ENCODE data around the gene IMMP2L. TPM values are rescaled to one million over a fixed set of nuclear protein-coding genes. Genes with fewer than 3 reads are reported as not detected.

Gene IMMP2L
- total RNA-seq, 1 experiment from 2014 or later, result 8.8 TPM

DNA sequence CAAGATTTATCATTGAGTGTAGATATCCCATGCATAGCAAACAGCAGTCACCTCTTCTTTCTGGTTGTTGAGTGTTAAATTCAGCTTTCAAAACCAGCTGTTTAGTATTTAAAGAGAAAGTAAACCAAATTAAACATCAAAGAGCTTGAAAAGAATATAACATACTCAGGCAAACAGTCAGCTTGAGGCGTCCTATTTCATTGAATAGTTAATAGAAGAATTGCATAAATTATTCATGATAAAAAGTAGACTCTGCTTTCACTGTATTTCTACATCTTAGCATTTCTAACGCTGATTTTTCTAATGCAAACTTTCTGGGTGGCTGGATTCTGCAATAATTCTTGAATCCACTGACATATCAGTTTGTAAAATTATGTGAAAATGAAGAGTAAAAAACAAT, 935.9 kb downstream of the IMMP2L start:
- Histone ChIP-seq H3K27ac (ENCODE audit: low read length) (no peak overlapping the region), H3K27me3 (ENCODE audit: control insufficient read depth, insufficient read depth, low read length) (no peaks in the 10 kb centered on the region), H3K9me3 (ENCODE audit: control insufficient read depth, insufficient read depth, low read depth, low read length) (no peaks in the 10 kb centered on the region), H3K36me3 (ENCODE audit: control insufficient read depth, insufficient read depth, low read length) (no peaks in the 10 kb centered on the region), H3K4me1 (ENCODE audit: control insufficient read depth, insufficient read depth, low read length) (no peaks in the 10 kb centered on the region), H3K4me3 (ENCODE audit: low read depth in 2 of 2, low read length in 2 of 2) (no peak overlapping the region)
- no TSS peak for BruUV-seq (replicated peaks)
- ATAC-seq (no peak), DNase-seq (ENCODE audit: low read depth, low spot score) (no peak)
- POLR2A ChIA-PET, result no interaction called here
- in situ Hi-C loops (cut with HindIII; ENCODE audit: low pct_unique_long_range_greater_than_20kb, low sequenced_read_pairs), result no loop called here
- intact Hi-C loops (cut with micrococcal nuclease; ENCODE audit: unreplicated experiment), result no loop called here
- CTCF ChIA-PET, result no interaction called here
- no peak for TF ChIP-seq TCF7L2 (IDR thresholded peaks at IDR 0.05; ENCODE audit: low read depth, low read length)
- TF ChIP-seq CTCF (IDR thresholded peaks at IDR 0.05), result no peak
- no peak for TF ChIP-seq POLR2AphosphoS5 (IDR thresholded peaks at IDR 0.05; ENCODE audit: low read depth, low read length)
- no peak for TF ChIP-seq SIN3A (IDR thresholded peaks at IDR 0.05; ENCODE audit: borderline replicate concordance, insufficient read depth, low read depth, low read length)
- TF ChIP-seq, protein P1, sequence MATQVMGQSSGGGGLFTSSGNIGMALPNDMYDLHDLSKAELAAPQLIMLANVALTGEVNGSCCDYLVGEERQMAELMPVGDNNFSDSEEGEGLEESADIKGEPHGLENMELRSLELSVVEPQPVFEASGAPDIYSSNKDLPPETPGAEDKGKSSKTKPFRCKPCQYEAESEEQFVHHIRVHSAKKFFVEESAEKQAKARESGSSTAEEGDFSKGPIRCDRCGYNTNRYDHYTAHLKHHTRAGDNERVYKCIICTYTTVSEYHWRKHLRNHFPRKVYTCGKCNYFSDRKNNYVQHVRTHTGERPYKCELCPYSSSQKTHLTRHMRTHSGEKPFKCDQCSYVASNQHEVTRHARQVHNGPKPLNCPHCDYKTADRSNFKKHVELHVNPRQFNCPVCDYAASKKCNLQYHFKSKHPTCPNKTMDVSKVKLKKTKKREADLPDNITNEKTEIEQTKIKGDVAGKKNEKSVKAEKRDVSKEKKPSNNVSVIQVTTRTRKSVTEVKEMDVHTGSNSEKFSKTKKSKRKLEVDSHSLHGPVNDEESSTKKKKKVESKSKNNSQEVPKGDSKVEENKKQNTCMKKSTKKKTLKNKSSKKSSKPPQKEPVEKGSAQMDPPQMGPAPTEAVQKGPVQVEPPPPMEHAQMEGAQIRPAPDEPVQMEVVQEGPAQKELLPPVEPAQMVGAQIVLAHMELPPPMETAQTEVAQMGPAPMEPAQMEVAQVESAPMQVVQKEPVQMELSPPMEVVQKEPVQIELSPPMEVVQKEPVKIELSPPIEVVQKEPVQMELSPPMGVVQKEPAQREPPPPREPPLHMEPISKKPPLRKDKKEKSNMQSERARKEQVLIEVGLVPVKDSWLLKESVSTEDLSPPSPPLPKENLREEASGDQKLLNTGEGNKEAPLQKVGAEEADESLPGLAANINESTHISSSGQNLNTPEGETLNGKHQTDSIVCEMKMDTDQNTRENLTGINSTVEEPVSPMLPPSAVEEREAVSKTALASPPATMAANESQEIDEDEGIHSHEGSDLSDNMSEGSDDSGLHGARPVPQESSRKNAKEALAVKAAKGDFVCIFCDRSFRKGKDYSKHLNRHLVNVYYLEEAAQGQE (IDR thresholded peaks at IDR 0.05; ENCODE audit: insufficient read depth in 1 of 2, low read depth in 2 of 2, low read length in 1 of 2), result no peak

DNA sequence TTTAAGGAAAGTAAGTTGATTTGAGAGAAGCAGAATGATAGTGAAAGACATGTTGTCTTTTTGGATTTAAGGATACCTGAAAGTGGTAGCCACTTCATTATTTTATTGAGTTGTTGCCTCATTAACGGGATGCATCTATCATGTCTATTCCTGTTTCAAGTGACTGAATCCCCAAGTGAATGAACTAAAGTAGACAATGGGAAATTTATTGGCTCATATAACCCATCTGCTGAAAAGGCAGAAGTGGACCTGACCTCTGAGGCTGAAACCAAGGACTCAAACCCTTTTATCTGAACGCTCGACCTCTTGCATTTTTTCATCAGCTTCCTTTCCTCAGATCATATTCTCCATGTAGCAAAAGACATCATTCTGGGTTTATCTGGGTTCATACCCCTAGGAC, 937.0 kb downstream of the IMMP2L start:
- TF ChIP-seq CTCF (IDR thresholded peaks at IDR 0.05), result no peak
- TF ChIP-seq, protein P1 (IDR thresholded peaks at IDR 0.05; ENCODE audit: insufficient read depth in 1 of 2, low read depth in 2 of 2, low read length in 1 of 2), result no peak
- TF ChIP-seq SIN3A (IDR thresholded peaks at IDR 0.05; ENCODE audit: borderline replicate concordance, insufficient read depth, low read depth, low read length), result no peak
- no peak for TF ChIP-seq TCF7L2 (IDR thresholded peaks at IDR 0.05; ENCODE audit: low read depth, low read length)
- no peak for TF ChIP-seq POLR2AphosphoS5 (IDR thresholded peaks at IDR 0.05; ENCODE audit: low read depth, low read length)
- H3K4me1 ChIP-seq (ENCODE audit: control insufficient read depth, insufficient read depth, low read length), result no peaks in the 10 kb centered on the region

More for the DNA sequence above, 937.0 kb downstream of the IMMP2L start:
- no peaks in the 10 kb centered on the region for H3K9me3 ChIP-seq (ENCODE audit: control insufficient read depth, insufficient read depth, low read depth, low read length)
- ChIA-PET POLR2A (no interaction called here), CTCF (no interaction called here)
- ATAC-seq (no peak), DNase-seq (ENCODE audit: low read depth, low spot score) (no peak)
- no peaks in the 10 kb centered on the region for H3K36me3 ChIP-seq (ENCODE audit: control insufficient read depth, insufficient read depth, low read length)
- intact Hi-C loops (cut with micrococcal nuclease; ENCODE audit: unreplicated experiment), result no loop called here
- in situ Hi-C loops (cut with HindIII; ENCODE audit: low pct_unique_long_range_greater_than_20kb, low sequenced_read_pairs), result no loop called here
- H3K27me3 ChIP-seq (ENCODE audit: control insufficient read depth, insufficient read depth, low read length), result no peaks in the 10 kb centered on the region
- H3K4me3 ChIP-seq (ENCODE audit: low read depth in 2 of 2, low read length in 2 of 2), result no peak overlapping the region
- no TSS peak for BruUV-seq (replicated peaks)
- no peak overlapping the region for H3K27ac ChIP-seq (ENCODE audit: low read length)
